ENCODE data around the gene AUH. TPM values are rescaled to one million over a fixed set of nuclear protein-coding genes. Genes with fewer than 3 reads are reported as not detected.

The AUH gene
- total RNA-seq, 4 donors from 2014 or later = 26.4 to 34.3 (median 31.2) TPM

- DNase-seq (ENCODE audit: low spot score) = no peak
- no peak for TF ChIP-seq CTCF (IDR thresholded peaks at IDR 0.05)
- no peak for ATAC-seq (ENCODE audit: low FRiP score)
Measured at GRCh38 chr9:91176426-91176825, 185.3 kb downstream of the AUH start.

- no peak for TF ChIP-seq CTCF (IDR thresholded peaks at IDR 0.05)
- no peak for ATAC-seq (ENCODE audit: low FRiP score)
Measured at GRCh38 chr9:91174772-91175171, 186.9 kb downstream of the AUH start.

GRCh38 chr9:91172329-91172728 is 189.4 kb downstream of the AUH start:
- no peak for ATAC-seq (ENCODE audit: low FRiP score)
- TF ChIP-seq CTCF (IDR thresholded peaks at IDR 0.05) = no peak
- DNase-seq (ENCODE audit: low spot score) = no peak

More at GRCh38 chr9:91174772-91175171, 186.9 kb downstream of the AUH start:
- no peak for DNase-seq (ENCODE audit: low spot score)

GRCh38 chr9:91170951-91171350 is 190.8 kb downstream of the AUH start:
- no peak for ATAC-seq (ENCODE audit: low FRiP score)
- no peak for TF ChIP-seq CTCF (IDR thresholded peaks at IDR 0.05)
- no peak for DNase-seq (ENCODE audit: low spot score)

- TF ChIP-seq CTCF (IDR thresholded peaks at IDR 0.05) = no peak
- DNase-seq (ENCODE audit: low spot score) = no peak
- ATAC-seq (ENCODE audit: low FRiP score) = no peak
Measured at GRCh38 chr9:91166796-91167366, 194.8 kb downstream of the AUH start.

- ATAC-seq (ENCODE audit: low FRiP score) = peak; percentile 78
- TF ChIP-seq CTCF (IDR thresholded peaks at IDR 0.05) = no peak
- DNase-seq (ENCODE audit: low spot score) = no peak
Measured at GRCh38 chr9:91164724-91165520, 196.8 kb downstream of the AUH start.

Other genes with a start within 250 kb of the AUH start
- gene NFIL3, start 61.9 kb upstream of the AUH start, total RNA-seq = 100 to 1,000 TPM in 2 of 4 donors, 10 to 100 TPM in 2; 51.9 to 247 (median 111) TPM

Measured in omental fat pad (tissue), 4 donors.